Measurements from ENCODE around the gene TTC12.

Gene TTC12

GRCh38 chr11:113276466-113276865 lies 37.9 kb upstream of the TTC12 start:
- H3K9me3 ChIP-seq = no peaks in the 10 kb centered on the region
- no peak overlapping the region for H3K4me3 ChIP-seq
- no peak for DNase-seq (ENCODE audit: low spot score in 2 of 2)
- no peaks in the 10 kb centered on the region for H3K36me3 ChIP-seq (replicated peaks)
- no peaks in the 10 kb centered on the region for H3K4me1 ChIP-seq
- H3K27me3 ChIP-seq (ENCODE audit: low read depth) = no peaks in the 10 kb centered on the region; the same call in 1 of the 2 replicates
- in situ Hi-C loops (cut with MboI; ENCODE audit: low sequenced_read_pairs) = loop anchor here (25.0 kb wide), 1 partner anchor 689 kb away; no protein-coding TSS in a partner anchor

- DNase-seq (ENCODE audit: low spot score in 2 of 2) = no peak
- Histone ChIP-seq H3K9me3 (no peaks in the 10 kb centered on the region), H3K36me3 (replicated peaks) (no peaks in the 10 kb centered on the region), H3K4me1 (no peaks in the 10 kb centered on the region), H3K27me3 (ENCODE audit: low read depth) (no peaks in the 10 kb centered on the region; the same call in 1 of the 2 replicates), H3K4me3 (no peak overlapping the region)
- in situ Hi-C loops (cut with MboI; ENCODE audit: low sequenced_read_pairs) = loop anchor here (25.0 kb wide), 1 partner anchor 691 kb away; no protein-coding TSS in a partner anchor
Measured at GRCh38 chr11:113277907-113278306, 36.5 kb upstream of the TTC12 start.

- Histone ChIP-seq H3K4me3 (no peak overlapping the region), H3K36me3 (replicated peaks) (no peaks in the 10 kb centered on the region), H3K27me3 (ENCODE audit: low read depth) (no peaks in the 10 kb centered on the region; the same call in 1 of the 2 replicates), H3K9me3 (no peaks in the 10 kb centered on the region), H3K4me1 (no peaks in the 10 kb centered on the region)
- in situ Hi-C loops (cut with MboI; ENCODE audit: low sequenced_read_pairs) = loop anchor here (25.0 kb wide), 1 partner anchor 691 kb away; no protein-coding TSS in a partner anchor
- DNase-seq (ENCODE audit: low spot score in 2 of 2) = no peak
Measured at GRCh38 chr11:113278481-113278880, 35.9 kb upstream of the TTC12 start.

- in situ Hi-C loops (cut with MboI; ENCODE audit: low sequenced_read_pairs) = loop anchor here (25.0 kb wide), 1 partner anchor 692 kb away; no protein-coding TSS in a partner anchor
- H3K4me1 ChIP-seq = no peaks in the 10 kb centered on the region
Measured at GRCh38 chr11:113278925-113279324, 35.5 kb upstream of the TTC12 start.

GRCh38 chr11:113279591-113279990 lies 34.8 kb upstream of the TTC12 start:
- in situ Hi-C loops (cut with MboI; ENCODE audit: low sequenced_read_pairs) = loop anchor here (25.0 kb wide), 1 partner anchor 692 kb away; no protein-coding TSS in a partner anchor
- Histone ChIP-seq H3K9me3 (no peaks in the 10 kb centered on the region), H3K4me3 (no peak overlapping the region), H3K27me3 (ENCODE audit: low read depth) (no peaks in the 10 kb centered on the region; the same call in 1 of the 2 replicates), H3K36me3 (replicated peaks) (no peaks in the 10 kb centered on the region), H3K4me1 (no peaks in the 10 kb centered on the region)
- DNase-seq (ENCODE audit: low spot score in 2 of 2) = no peak

More at GRCh38 chr11:113278925-113279324, 35.5 kb upstream of the TTC12 start:
- no peaks in the 10 kb centered on the region for H3K36me3 ChIP-seq (replicated peaks)
- no peaks in the 10 kb centered on the region for H3K9me3 ChIP-seq
- H3K27me3 ChIP-seq (ENCODE audit: low read depth) = no peaks in the 10 kb centered on the region; the same call in 1 of the 2 replicates
- no peak for DNase-seq (ENCODE audit: low spot score in 2 of 2)
- H3K4me3 ChIP-seq = no peak overlapping the region

- Histone ChIP-seq H3K4me1 (no peaks in the 10 kb centered on the region), H3K4me3 (no peak overlapping the region), H3K27me3 (ENCODE audit: low read depth) (no peaks in the 10 kb centered on the region; the same call in 1 of the 2 replicates), H3K36me3 (replicated peaks) (no peaks in the 10 kb centered on the region), H3K9me3 (no peaks in the 10 kb centered on the region)
- in situ Hi-C loops (cut with MboI; ENCODE audit: low sequenced_read_pairs) = loop anchor here (10.0 to 25.0 kb wide), 3 partner anchors 694 to 1056 kb away; partner anchors contain the start of gene PTS
- DNase-seq (ENCODE audit: low spot score in 2 of 2) = no peak
Measured at GRCh38 chr11:113281052-113281725, 33.2 kb upstream of the TTC12 start.

- in situ Hi-C loops (cut with MboI; ENCODE audit: low sequenced_read_pairs) = loop anchor here (10.0 to 25.0 kb wide), 3 partner anchors 696 to 1058 kb away; partner anchors contain the start of gene PTS
Measured at GRCh38 chr11:113282898-113283437, 31.4 kb upstream of the TTC12 start.

GRCh38 chr11:113283881-113284280 lies 30.5 kb upstream of the TTC12 start:
- H3K36me3 ChIP-seq (replicated peaks) = no peaks in the 10 kb centered on the region
- H3K4me3 ChIP-seq = no peak overlapping the region
- no peaks in the 10 kb centered on the region for H3K27me3 ChIP-seq (ENCODE audit: low read depth)
- H3K4me1 ChIP-seq = no peaks in the 10 kb centered on the region
- no peak for DNase-seq (ENCODE audit: low spot score in 2 of 2)
- in situ Hi-C loops (cut with MboI; ENCODE audit: low sequenced_read_pairs) = loop anchor here (10.0 to 25.0 kb wide), 3 partner anchors 697 to 1059 kb away; partner anchors contain the start of gene PTS
- no peaks in the 10 kb centered on the region for H3K9me3 ChIP-seq

More at GRCh38 chr11:113282898-113283437, 31.4 kb upstream of the TTC12 start:
- Histone ChIP-seq H3K4me1 (no peaks in the 10 kb centered on the region), H3K27me3 (ENCODE audit: low read depth) (no peaks in the 10 kb centered on the region), H3K36me3 (replicated peaks) (no peaks in the 10 kb centered on the region), H3K9me3 (no peaks in the 10 kb centered on the region), H3K4me3 (no peak overlapping the region)
- no peak for DNase-seq (ENCODE audit: low spot score in 2 of 2)

GRCh38 chr11:113286009-113286408 lies 28.4 kb upstream of the TTC12 start:
- H3K4me3 ChIP-seq = no peak overlapping the region
- no peak for DNase-seq (ENCODE audit: low spot score in 2 of 2)
- H3K27me3 ChIP-seq (ENCODE audit: low read depth) = no peaks in the 10 kb centered on the region
- in situ Hi-C loops (cut with MboI; ENCODE audit: low sequenced_read_pairs) = loop anchor here (10.0 to 25.0 kb wide), 3 partner anchors 699 to 1061 kb away; partner anchors contain the start of gene PTS
- no peaks in the 10 kb centered on the region for H3K9me3 ChIP-seq
- H3K4me1 ChIP-seq = no peaks in the 10 kb centered on the region
- H3K36me3 ChIP-seq (replicated peaks) = no peaks in the 10 kb centered on the region

GRCh38 chr11:113286509-113287497 lies 27.6 kb upstream of the TTC12 start:
- H3K4me1 ChIP-seq = no peaks in the 10 kb centered on the region
- H3K4me3 ChIP-seq = no peak overlapping the region
- no peaks in the 10 kb centered on the region for H3K9me3 ChIP-seq
- no peaks in the 10 kb centered on the region for H3K27me3 ChIP-seq (ENCODE audit: low read depth)
- no peaks in the 10 kb centered on the region for H3K36me3 ChIP-seq (replicated peaks)
- no peak for DNase-seq (ENCODE audit: low spot score in 2 of 2)
- in situ Hi-C loops (cut with MboI; ENCODE audit: low sequenced_read_pairs) = loop anchor here (10.0 to 25.0 kb wide), 3 partner anchors 700 to 1062 kb away; partner anchors contain the start of gene PTS

GRCh38 chr11:113287801-113288200 lies 26.6 kb upstream of the TTC12 start:
- DNase-seq (ENCODE audit: low spot score in 2 of 2) = no peak
- no peaks in the 10 kb centered on the region for H3K4me1 ChIP-seq
- no peaks in the 10 kb centered on the region for H3K9me3 ChIP-seq
- H3K36me3 ChIP-seq (replicated peaks) = no peaks in the 10 kb centered on the region
- H3K4me3 ChIP-seq = no peak overlapping the region
- H3K27me3 ChIP-seq (ENCODE audit: low read depth) = 0 out of 2 replicates have a peak, but pooled peaks cover 3% of the 10 kb centered on the region
- in situ Hi-C loops (cut with MboI; ENCODE audit: low sequenced_read_pairs) = loop anchor here (10.0 to 25.0 kb wide), 3 partner anchors 700 to 1063 kb away; partner anchors contain the start of gene PTS

- Histone ChIP-seq H3K4me3 (no peak overlapping the region), H3K9me3 (no peaks in the 10 kb centered on the region), H3K36me3 (replicated peaks) (no peaks in the 10 kb centered on the region), H3K27me3 (ENCODE audit: low read depth) (0 out of 2 replicates have a peak, but pooled peaks cover 8% of the 10 kb centered on the region), H3K4me1 (no peaks in the 10 kb centered on the region)
- in situ Hi-C loops (cut with MboI; ENCODE audit: low sequenced_read_pairs) = loop anchor here (10.0 to 25.0 kb wide), 3 partner anchors 701 to 1064 kb away; partner anchors contain the start of gene PTS
- no peak for DNase-seq (ENCODE audit: low spot score in 2 of 2)
Measured at GRCh38 chr11:113288286-113288863, 26.0 kb upstream of the TTC12 start.

Data from HAP-1 (cell line).